C4-2B (cell line): ENCODE results near the gene CRTC3.
A peak's percentile ranks its signal among the peaks of the same experiment; 100 is the strongest.

Source experiments
- H3K27ac ChIP-seq: fragments of 450-650 bp; 2 replicates; pipeline ENCODE4 v1.5.1; 2017
- CTCF ChIP-seq: fragments of 450-650 bp; conservative IDR thresholded peaks from 2 replicates; pipeline ENCODE4 v1.5.1; 2017; ENCODE audit warnings: mild to moderate bottlenecking
- ZFX ChIP-seq: fragments of 450-650 bp; IDR thresholded peaks from 2 replicates; pipeline ENCODE4 v1.6.1; 2017

The CRTC3 gene

GRCh38 chr15:90583471-90584252 is 53.9 kb downstream of the CRTC3 start:
- no peak overlapping the region for H3K27ac ChIP-seq
- TF ChIP-seq CTCF: no peak
- TF ChIP-seq ZFX: no peak

DNA sequence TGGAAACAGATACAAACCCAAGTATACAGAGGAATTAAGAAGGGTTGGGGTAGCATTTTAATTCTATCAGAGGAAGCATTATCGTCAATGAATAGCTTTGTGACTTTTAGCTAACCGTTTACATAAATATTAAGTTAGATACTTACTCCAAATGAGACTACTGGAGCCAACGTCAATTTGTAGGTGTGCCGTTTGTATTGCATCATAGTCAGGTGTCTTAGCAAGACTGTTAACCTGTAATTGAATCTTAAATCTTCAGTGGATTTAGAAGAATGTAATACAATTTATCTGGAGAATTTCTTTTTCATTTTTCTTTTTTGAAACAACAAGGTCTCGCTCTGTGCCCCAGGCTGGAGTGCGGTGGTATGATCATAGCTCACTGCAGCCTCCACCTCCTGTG is 55.1 kb downstream of the CRTC3 start:
- H3K27ac ChIP-seq: no peak overlapping the region
- no peak for TF ChIP-seq ZFX
- TF ChIP-seq CTCF: no peak

GRCh38 chr15:90585863-90586262 is 56.1 kb downstream of the CRTC3 start:
- TF ChIP-seq ZFX: no peak
- no peak for TF ChIP-seq CTCF
- H3K27ac ChIP-seq: no peak overlapping the region

DNA sequence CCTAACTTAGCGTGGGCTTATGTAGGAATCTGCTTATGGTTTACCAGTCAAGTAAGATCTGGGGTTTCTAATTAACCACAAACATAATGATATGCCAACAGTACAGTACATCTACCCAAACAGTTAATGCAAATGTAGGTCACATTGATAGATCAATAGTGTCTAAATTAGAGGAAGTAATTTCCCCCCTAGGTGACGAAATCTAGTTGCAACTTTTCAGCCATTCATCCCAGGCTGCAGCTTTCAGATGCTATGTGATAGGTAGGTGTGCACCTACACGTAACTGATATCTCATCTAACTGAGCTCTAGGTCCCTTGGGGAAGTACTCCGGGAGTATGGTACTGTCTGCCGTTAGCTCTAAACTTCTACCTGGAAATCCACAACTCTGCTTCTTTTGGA is 57.2 kb downstream of the CRTC3 start:
- TF ChIP-seq ZFX (no peak), CTCF (no peak)
- H3K27ac ChIP-seq: no peak overlapping the region

- no peak for TF ChIP-seq ZFX
- no peak for TF ChIP-seq CTCF
- H3K27ac ChIP-seq: no peak overlapping the region
These were observed 58.7 kb downstream of the CRTC3 start for GRCh38 chr15:90588427-90588826.

DNA sequence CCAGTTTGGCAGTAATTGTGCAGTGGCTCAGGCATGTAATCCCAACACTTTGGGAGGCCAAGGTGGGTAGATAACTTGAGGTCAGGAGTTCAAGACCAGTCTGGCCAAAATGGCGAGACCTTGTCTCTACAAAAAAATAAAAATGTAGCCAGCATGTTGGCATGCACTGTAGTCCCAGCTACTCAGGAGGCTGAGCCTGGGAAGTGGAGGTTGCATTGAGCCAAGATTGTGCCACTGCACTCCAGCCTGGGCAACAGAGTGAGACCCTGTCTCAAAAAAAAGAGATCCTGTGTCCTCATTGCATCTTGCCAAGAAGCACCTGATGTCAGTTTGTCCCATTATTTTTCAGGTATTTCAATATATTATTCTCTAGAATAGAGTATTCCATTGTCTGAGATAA is 61.8 kb downstream of the CRTC3 start:
- TF ChIP-seq CTCF (no peak), ZFX (no peak)
- no peak overlapping the region for H3K27ac ChIP-seq

- TF ChIP-seq ZFX (no peak), CTCF (no peak)
- H3K27ac ChIP-seq: peak overlapping the region; percentile 13; the same call in 1 of the 2 replicates
These were observed 62.6 kb downstream of the CRTC3 start for GRCh38 chr15:90592131-90592881.
